WTC11 (cell line): ENCODE data around the gene MT1F. TPM values are rescaled to one million over a fixed set of nuclear protein-coding genes. Genes with fewer than 3 reads are reported as not detected.
A peak's percentile ranks its signal among the peaks of the same experiment; 100 is the strongest.

Experiments used
- ATAC-seq: fragments of 200-7000 bp; cut with Tn5 transposase; 2 replicates; pipeline ENCODE4 v1.10.0; 2021; ENCODE audit warnings: mild to moderate bottlenecking, moderate library complexity
- CTCF ChIA-PET: fragments of 300-600 bp; sonication (Branson Sonifier 250); formaldehyde crosslinking; loops from one replicate; lab custom pipeline; 2021; ENCODE audit warnings: antibody characterized with exemption; lab: Charles Lee
- POLR2A ChIA-PET: fragments of 350-600 bp; sonication (Branson Sonifier 250); formaldehyde crosslinking; loops from one replicate; lab custom pipeline; 2021; ENCODE audit warnings: antibody characterized with exemption; lab: Charles Lee
- DNase-seq: peaks from one replicate; pipeline ENCODE4 v3.0.0; 2021; ENCODE audit warnings: low spot score
- H3K27ac Mint-ChIP-seq: 2 replicates; pipeline ENCODE4 v1.8.0; 2021; ENCODE audit warnings: mixed read lengths
- H3K27me3 Mint-ChIP-seq: 2 replicates; pipeline ENCODE4 v1.8.0; 2021; ENCODE audit warnings: low read depth, mild to moderate bottlenecking, moderate library complexity, mixed read lengths
- H3K36me3 Mint-ChIP-seq: 2 replicates; pipeline ENCODE4 v1.8.0; 2021; ENCODE audit warnings: mixed read lengths
- H3K4me1 Mint-ChIP-seq: 2 replicates; pipeline ENCODE4 v1.8.0; 2022; ENCODE audit warnings: mixed read lengths
- H3K4me3 Mint-ChIP-seq: 2 replicates; pipeline ENCODE4 v1.8.0; 2021; ENCODE audit warnings: mild to moderate bottlenecking, moderate library complexity, mixed read lengths
- H3K9me3 Mint-ChIP-seq: 2 replicates; pipeline ENCODE4 v1.8.0; 2021; ENCODE audit warnings: mixed read lengths
- ARID4B ChIP-seq: sonication (generic); formaldehyde crosslinking; IDR thresholded peaks from 2 replicates; pipeline ENCODE4 v1.8.0; 2023; ENCODE audit warnings: missing genetic modification reagents, mild to moderate bottlenecking, borderline replicate concordance
- CREB1 ChIP-seq: sonication (generic); formaldehyde crosslinking; IDR thresholded peaks from 2 replicates; pipeline ENCODE4 v1.8.0; 2023; ENCODE audit warnings: mild to moderate bottlenecking, missing genetic modification reagents
- EMX1 ChIP-seq: fragments of 250-450 bp; sonication (Bioruptor Pico); IDR thresholded peaks from 2 replicates; pipeline ENCODE4 v1.8.0; 2021; ENCODE audit warnings: mild to moderate bottlenecking
- IRF2 ChIP-seq: sonication (generic); formaldehyde crosslinking; IDR thresholded peaks from 2 replicates; pipeline ENCODE4 v1.8.0; 2022; ENCODE audit warnings: low read depth, missing genetic modification reagents, borderline replicate concordance
- KAT7 ChIP-seq: sonication (generic); formaldehyde crosslinking; IDR thresholded peaks from 2 replicates; pipeline ENCODE4 v1.8.1; 2023; ENCODE audit warnings: missing genetic modification reagents, mild to moderate bottlenecking, borderline replicate concordance
- MYBL2 ChIP-seq: sonication (generic); formaldehyde crosslinking; IDR thresholded peaks from 2 replicates; pipeline ENCODE4 v1.8.1; 2023; ENCODE audit warnings: mild to moderate bottlenecking, moderate library complexity, missing genetic modification reagents
- OVOL2 ChIP-seq: fragments of 250-450 bp; sonication (Bioruptor Pico); IDR thresholded peaks from 2 replicates; pipeline ENCODE4 v1.9.0; 2021; ENCODE audit warnings: mild to moderate bottlenecking, borderline replicate concordance
- PRRX2 ChIP-seq: fragments of 250-450 bp; sonication (Bioruptor Pico); IDR thresholded peaks from 2 replicates; pipeline ENCODE4 v1.8.0; 2021; ENCODE audit warnings: mild to moderate bottlenecking
- SMAD3 ChIP-seq: sonication (generic); formaldehyde crosslinking; IDR thresholded peaks from 2 replicates; pipeline ENCODE4 v1.8.0; 2022; ENCODE audit warnings: missing genetic modification reagents, mild to moderate bottlenecking, borderline replicate concordance
- SOX15 ChIP-seq: fragments of 250-450 bp; sonication (Bioruptor Pico); IDR thresholded peaks from 2 replicates; pipeline ENCODE4 v1.9.0; 2021; ENCODE audit warnings: mild to moderate bottlenecking
- ZNF396 ChIP-seq: fragments of 250-450 bp; sonication (Bioruptor Pico); IDR thresholded peaks from 2 replicates; pipeline ENCODE4 v1.8.0; 2021; ENCODE audit warnings: mild to moderate bottlenecking, moderate library complexity, borderline replicate concordance
- ZNF416 ChIP-seq: fragments of 250-450 bp; sonication (Bioruptor Pico); IDR thresholded peaks from 2 replicates; pipeline ENCODE4 v1.9.0; 2021; ENCODE audit warnings: mild to moderate bottlenecking, inconsistent platforms
- ZNF671 ChIP-seq: fragments of 250-450 bp; sonication (Bioruptor Pico); IDR thresholded peaks from 2 replicates; pipeline ENCODE4 v1.8.0; 2021; ENCODE audit warnings: mild to moderate bottlenecking
- total RNA-seq: library from RNA; stranded (reverse); gene quantifications from 3 replicates; pipeline ENCODE4 v1.2.3, GENCODE V29; 2021

The MT1F gene
- total RNA-seq, 1 experiment from 2014 or later = 58.2 TPM

DNA sequence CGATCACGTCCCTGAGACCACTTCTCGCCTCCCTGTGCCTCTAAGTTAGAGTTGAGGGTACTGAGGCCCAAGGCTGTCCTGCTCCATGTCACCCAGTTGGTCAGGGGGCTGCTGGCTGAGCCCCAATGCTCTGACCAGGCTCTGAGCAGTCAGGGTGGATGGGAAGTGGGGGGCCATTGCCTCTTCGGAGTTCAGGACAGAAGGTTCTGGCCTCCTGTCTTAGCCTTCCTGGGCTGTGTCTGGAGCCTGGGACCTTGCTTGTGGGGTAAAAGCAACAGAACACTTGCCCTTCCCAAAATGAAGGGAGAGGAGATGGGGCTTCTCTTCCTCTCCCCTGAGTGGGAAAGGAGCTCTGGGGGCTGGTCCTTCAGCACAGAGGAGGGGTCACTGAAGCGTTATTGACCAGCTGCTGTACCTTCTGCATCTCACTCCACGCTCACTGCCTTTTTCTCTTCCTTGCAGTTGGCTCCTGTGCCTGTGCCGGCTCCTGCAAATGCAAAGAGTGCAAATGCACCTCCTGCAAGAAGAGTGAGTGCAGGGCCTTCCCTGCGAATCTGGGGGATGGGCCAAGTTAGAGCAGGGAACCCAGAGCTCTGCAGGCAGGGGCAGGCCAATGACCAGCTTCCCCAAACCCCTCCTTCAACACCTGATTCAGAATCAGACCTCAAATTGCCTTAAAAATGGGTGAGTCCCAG lies 25.1 kb downstream of the MT1F start:
- Mint-ChIP-seq H3K4me1 (peaks cover 37% of the 10 kb centered on the region), H3K4me3 (peak overlapping the region; percentile 88), H3K9me3 (peaks cover 11% of the 10 kb centered on the region), H3K27ac (no peak overlapping the region), H3K36me3 (peaks cover 30% of the 10 kb centered on the region), H3K27me3 (peaks cover 17% of the 10 kb centered on the region)
- no peak for DNase-seq
- ChIA-PET CTCF (interaction anchor here (0.9 to 2.5 kb wide), 4 partner anchors 9 to 82 kb away, joined by 3 to 26 read pairs (median 4); no protein-coding TSS in a partner anchor), POLR2A (interaction anchor here (0.7 to 4.4 kb wide), 7 partner anchors 14 to 74 kb away, joined by 4 to 44 read pairs (median 6); partner anchors contain the start of genes MT1E, MT1F, MT1G and MT1H)
- TF ChIP-seq SMAD3 = no peak
- 0 out of 2 replicates have a peak, but pooled peaks have one; percentile 82 for TF ChIP-seq KAT7 (CRISPR knock-in tag)
- ATAC-seq = peak; percentile 15; the same call in 1 of the 2 replicates

- peak; percentile 6; the same call in 1 of the 2 replicates for ATAC-seq
- Mint-ChIP-seq H3K27me3 (peaks cover 17% of the 10 kb centered on the region), H3K27ac (no peak overlapping the region; the same call in 1 of the 2 replicates)
Measured at GRCh38 chr16:56683424-56684172, 25.8 kb downstream of the MT1F start.

GRCh38 chr16:56684256-56684925 lies 26.6 kb downstream of the MT1F start:
- 0 out of 2 replicates have a peak overlapping the region, but pooled peaks have one; percentile 81 for H3K27ac Mint-ChIP-seq
- peaks cover 17% of the 10 kb centered on the region for H3K27me3 Mint-ChIP-seq
- peaks cover 31% of the 10 kb centered on the region for H3K4me1 Mint-ChIP-seq
- peaks cover 30% of the 10 kb centered on the region for H3K36me3 Mint-ChIP-seq
- peak overlapping the region; percentile 88 for H3K4me3 Mint-ChIP-seq
- DNase-seq (no peak), ATAC-seq (no peak)
- TF ChIP-seq ZNF396 (CRISPR knock-in tag) = no peak
- TF ChIP-seq ARID4B (CRISPR knock-in tag) = no peak
- no peak for TF ChIP-seq KAT7 (CRISPR knock-in tag)
- TF ChIP-seq OVOL2 (CRISPR knock-in tag) = no peak
- TF ChIP-seq IRF2 (CRISPR knock-in tag) = no peak
- peak; percentile 57; the same call in 1 of the 2 replicates for TF ChIP-seq EMX1 (CRISPR knock-in tag)
- no peak for TF ChIP-seq CREB1 (CRISPR knock-in tag)
- peak; percentile 56; the same call in 1 of the 2 replicates for TF ChIP-seq ZNF416
- no peak for TF ChIP-seq ZNF671 (CRISPR knock-in tag)
- CTCF ChIA-PET = interaction anchor here (1.0 to 1.5 kb wide), 2 partner anchors 11 to 17 kb away, joined by 3 to 4 read pairs; no protein-coding TSS in a partner anchor
- peaks cover 11% of the 10 kb centered on the region for H3K9me3 Mint-ChIP-seq
- POLR2A ChIA-PET = interaction anchor here (1.3 to 4.4 kb wide), 3 partner anchors 8 to 59 kb away, joined by 3 to 44 read pairs (median 14); partner anchors contain the start of genes MT1E, MT1G and MT1H

More at GRCh38 chr16:56683424-56684172, 25.8 kb downstream of the MT1F start:
- no peak for TF ChIP-seq PRRX2 (CRISPR knock-in tag)
- TF ChIP-seq ZNF671 (CRISPR knock-in tag) = no peak
- TF ChIP-seq ZNF416 = peak; percentile 18; the same call in 1 of the 2 replicates
- TF ChIP-seq MYBL2 = no peak
- TF ChIP-seq SOX15 (CRISPR knock-in tag) = no peak
- Mint-ChIP-seq H3K9me3 (peaks cover 11% of the 10 kb centered on the region), H3K4me3 (peak overlapping the region; percentile 88), H3K36me3 (peaks cover 30% of the 10 kb centered on the region), H3K4me1 (peaks cover 36% of the 10 kb centered on the region)
- POLR2A ChIA-PET = interaction anchor here (1.3 to 4.4 kb wide), 7 partner anchors 7 to 75 kb away, joined by 3 to 44 read pairs (median 7); partner anchors contain the start of genes MT1E, MT1G, MT1H and MT2A
- DNase-seq = no peak
- CTCF ChIA-PET = interaction anchor here (0.5 to 2.5 kb wide), 6 partner anchors 10 to 83 kb away, joined by 3 to 26 read pairs (median 4); no protein-coding TSS in a partner anchor
